A549 (cell line): ENCODE data around the gene NEDD4L. TPM values are rescaled to one million over a fixed set of nuclear protein-coding genes. Genes with fewer than 3 reads are reported as not detected.

Experiments
- ATAC-seq, 2 experiments: fragments of 200-7000 bp in 1 of 2; fragments of >200 bp in 1 of 2; cut with Nextera tagmentation in 1 of 2; cut with Tn5 transposase in 1 of 2; 3 replicates each; pipeline versions ENCODE4 v1.8.0 to v1.9.1; 2018 to 2020; ENCODE audit warnings: mild to moderate bottlenecking in 1 of 2, moderate library complexity in 1 of 2
- CTCF ChIA-PET: fragments of 300-600 bp; sonication (Branson Sonifier 250); formaldehyde crosslinking; extraction: SDS; loops from one replicate; lab custom pipeline; 2021; ENCODE audit warnings: antibody characterized with exemption, inconsistent platforms; lab: Yijun Ruan, JAX
- POLR2A ChIA-PET: fragments of 350-600 bp; formaldehyde crosslinking; extraction: SDS; loops from one replicate; lab custom pipeline; 2021; ENCODE audit warnings: antibody characterized with exemption, inconsistent platforms; lab: Yijun Ruan, JAX
- DNase-seq, 2 experiments: peaks; one replicate each; pipeline versions ENCODE4 v3.0.0 to v3.0.0-alpha.2; 2011 to 2016; ENCODE audit warnings: low read depth in 1 of 2, low spot score in 1 of 2
- FAIRE-seq: peaks from 2 replicates; lab custom pipeline; 2011; peaks lifted over from hg19 to GRCh38; lab: Jason Lieb, UNC
- H3K27ac ChIP-seq, 2 experiments: fragments of >200 bp; sonication (Bioruptor Twin); formaldehyde crosslinking; 3 replicates each; pipeline ENCODE4 v1.5.1; 2016 to 2017
- H3K4me1 ChIP-seq: fragments of >200 bp; sonication (Bioruptor Twin); formaldehyde crosslinking; 3 replicates; pipeline ENCODE4 v1.6.1; 2016
- H3K4me2 ChIP-seq: fragments of >200 bp; sonication (Bioruptor Twin); formaldehyde crosslinking; 3 replicates; pipeline ENCODE4 v1.6.1; 2016
- H3K4me3 ChIP-seq: fragments of >200 bp; sonication (Bioruptor Twin); formaldehyde crosslinking; 3 replicates; pipeline ENCODE4 v1.5.1; 2016
- H3K9me3 ChIP-seq: fragments of >200 bp; sonication (Bioruptor Twin); formaldehyde crosslinking; 3 replicates; pipeline ENCODE4 v1.6.1; 2016
- BCL3 ChIP-seq: fragments of >200 bp; sonication (Bioruptor Twin); formaldehyde crosslinking; IDR thresholded peaks from 3 replicates; pipeline ENCODE4 v1.6.1; 2016
- BHLHE40 ChIP-seq: IDR thresholded peaks from 2 replicates; pipeline ENCODE4 v1.6.1; 2012; ENCODE audit warnings: low read depth, low read length, inconsistent platforms
- CBX2 ChIP-seq: fragments of 200-600 bp; sonication (generic); IDR thresholded peaks from 2 replicates; pipeline ENCODE4 v1.6.1; 2016; ENCODE audit warnings: low read depth, mild to moderate bottlenecking, borderline replicate concordance
- CBX8 ChIP-seq: fragments of 200-600 bp; sonication (generic); IDR thresholded peaks from 2 replicates; pipeline ENCODE4 v1.6.1; 2016
- EHF ChIP-seq: fragments of 250-450 bp; sonication (Bioruptor Pico); IDR thresholded peaks from 2 replicates; pipeline ENCODE4 v1.5.0; 2020; ENCODE audit warnings: mild to moderate bottlenecking
- EHMT2 ChIP-seq: fragments of 200-600 bp; sonication (generic); IDR thresholded peaks from 2 replicates; pipeline ENCODE4 v1.6.1; 2016; ENCODE audit warnings: antibody characterized with exemption, low read depth, mild to moderate bottlenecking, moderate library complexity
- ESRRA ChIP-seq: fragments of 150-350 bp; IDR thresholded peaks from 2 replicates; pipeline ENCODE4 v1.6.1; 2014; ENCODE audit warnings: mild to moderate bottlenecking, low read length, borderline replicate concordance
- FOSL2 ChIP-seq, 2 experiments: fragments of 450-650 bp in 1 of 2; fragments of >200 bp in 1 of 2; sonication (Bioruptor Twin) in 1 of 2; formaldehyde crosslinking; IDR thresholded peaks; 2 replicates each; pipeline versions ENCODE4 v1.5.0 to v1.6.1; 2016 to 2020; ENCODE audit warnings: mild to moderate bottlenecking in 1 of 2, moderate library complexity in 1 of 2
- HOXB5 ChIP-seq: fragments of 250-450 bp; sonication (Bioruptor Pico); IDR thresholded peaks from 2 replicates; pipeline ENCODE4 v1.5.0; 2020; ENCODE audit warnings: mild to moderate bottlenecking, moderate library complexity
- KDM1A ChIP-seq: fragments of 200-600 bp; sonication (generic); IDR thresholded peaks from 2 replicates; pipeline ENCODE4 v1.6.1; 2016; ENCODE audit warnings: low read depth, mild to moderate bottlenecking
- MAFK ChIP-seq: fragments of 450-650 bp; IDR thresholded peaks from 2 replicates; pipeline ENCODE4 v1.6.1; 2014; ENCODE audit not compliant: partially characterized antibody
- MAZ ChIP-seq: fragments of 150-350 bp; IDR thresholded peaks from 2 replicates; pipeline ENCODE4 v1.6.1; 2014; ENCODE audit warnings: antibody characterized with exemption, low read depth, low read length, borderline replicate concordance
- MYC ChIP-seq: IDR thresholded peaks from 2 replicates; pipeline ENCODE4 v1.6.1; 2012; ENCODE audit warnings: mild to moderate bottlenecking, inconsistent platforms, low read length, improper control_type of control experiment, borderline replicate concordance
- NFE2L2 ChIP-seq: fragments of 150-350 bp; conservative IDR thresholded peaks from 2 replicates; pipeline ENCODE4 v1.6.1; 2014; ENCODE audit warnings: low read length
- NPAS2 ChIP-seq: fragments of 250-450 bp; sonication (Bioruptor Pico); IDR thresholded peaks from 2 replicates; pipeline ENCODE4 v1.8.0; 2022; ENCODE audit warnings: mild to moderate bottlenecking, moderate library complexity, borderline replicate concordance
- PHF8 ChIP-seq: fragments of 200-600 bp; sonication (generic); IDR thresholded peaks from 2 replicates; pipeline ENCODE4 v1.6.1; 2016; ENCODE audit warnings: low read depth, mild to moderate bottlenecking, antibody characterized with exemption, moderate library complexity, borderline replicate concordance
- POLR2A ChIP-seq: IDR thresholded peaks from 2 replicates; pipeline ENCODE4 v1.6.1; 2012; ENCODE audit warnings: mild to moderate bottlenecking, low read length
- POLR2AphosphoS2 ChIP-seq: conservative IDR thresholded peaks from 2 replicates; pipeline ENCODE4 v1.6.1; 2012; ENCODE audit warnings: low read length, improper control_type of control experiment, inconsistent platforms
- RAD21 ChIP-seq, 2 experiments: fragments of >200 bp in 1 of 2; sonication (Bioruptor Twin) in 1 of 2; formaldehyde crosslinking in 1 of 2; IDR thresholded peaks in 1 of 2; conservative IDR thresholded peaks in 1 of 2; 2 replicates in 1 of 2; 3 replicates in 1 of 2; pipeline ENCODE4 v1.6.1; 2012 to 2018; ENCODE audit warnings: inconsistent platforms in 1 of 2
- RCOR1 ChIP-seq: fragments of 150-350 bp; IDR thresholded peaks from 2 replicates; pipeline ENCODE4 v1.6.1; 2014; ENCODE audit warnings: antibody characterized with exemption, low read length, low read depth
- RFX5 ChIP-seq: fragments of 450-650 bp; IDR thresholded peaks from 2 replicates; pipeline ENCODE4 v1.7.1; 2014; ENCODE audit warnings: antibody characterized with exemption, mild to moderate bottlenecking, moderate library complexity
- RNF2 ChIP-seq: fragments of 200-600 bp; sonication (generic); IDR thresholded peaks from 2 replicates; pipeline ENCODE4 v1.6.1; 2016; ENCODE audit warnings: low read depth, mild to moderate bottlenecking, antibody characterized with exemption, moderate library complexity, borderline replicate concordance
- USF2 ChIP-seq: fragments of 450-650 bp; IDR thresholded peaks from 2 replicates; pipeline ENCODE4 v1.6.1; 2014; ENCODE audit warnings: antibody characterized with exemption
- ZC3H11A ChIP-seq: fragments of 450-650 bp; IDR thresholded peaks from 2 replicates; pipeline ENCODE4 v1.6.1; 2014; ENCODE audit warnings: antibody characterized with exemption, mild to moderate bottlenecking
- ZFP36 ChIP-seq: fragments of 450-650 bp; IDR thresholded peaks from 2 replicates; pipeline ENCODE4 v1.6.1; 2014; ENCODE audit warnings: borderline replicate concordance; ENCODE audit not compliant: partially characterized antibody
- ZNF302 ChIP-seq: fragments of 250-450 bp; sonication (Bioruptor Pico); IDR thresholded peaks from 2 replicates; pipeline ENCODE4 v1.9.0; 2021; ENCODE audit warnings: inconsistent platforms, mild to moderate bottlenecking, moderate library complexity
- WGBS: methylation state at CpG from one replicate; pipeline ENCODE4 v1.1.6; 2017; ENCODE audit errors: missing lambda C conversion rate; 5-methylcytosine and 5-hydroxymethylcytosine counted together
- polyA plus RNA-seq, 4 experiments: library from polyadenylated mRNA; depleted of rRNA in 3 of 4; stranded (reverse); fragments of >200 nt; fragmentation: RNase III in 1 of 4; extraction: RNeasy Plus Mini Kit Qiagen cat#74134 plus additional on column Dnase treatment in 1 of 4; gene quantifications; 2 replicates in 3 of 4; 3 replicates in 1 of 4; pipeline ENCODE4 v1.2.3, GENCODE V29; 2011 to 2017
- TF ChIP-seq, protein P1 (sequence below): fragments of >200 bp; sonication (Bioruptor Twin); formaldehyde crosslinking; IDR thresholded peaks from 2 replicates; pipeline ENCODE4 v1.6.1; 2016

Gene NEDD4L
- polyA plus RNA-seq, 2 of the 4 experiments (the other 2 are of a cell fraction): 18.0 to 36.5 TPM

DNA sequence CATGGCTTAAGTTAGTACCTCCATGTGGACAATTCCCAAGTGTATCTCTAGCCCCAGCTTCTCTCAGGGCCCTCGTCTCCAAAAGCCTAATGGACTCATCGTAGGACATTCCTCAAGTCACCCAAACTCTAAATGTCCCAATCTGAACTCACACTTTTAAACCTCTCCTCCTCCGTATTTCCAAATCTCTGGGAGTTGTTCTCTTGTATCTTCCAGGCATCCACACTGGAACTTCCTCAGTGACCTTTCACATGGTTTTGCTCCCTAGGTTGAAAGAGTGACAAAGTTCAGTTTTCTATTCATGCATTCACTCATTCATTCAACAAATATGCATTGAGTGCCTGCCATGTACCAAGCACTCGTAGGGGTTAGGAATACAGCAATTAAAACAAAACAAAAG lies 364.6 kb downstream of the NEDD4L start:
- DNase-seq: no peak
- WGBS: 85% methylated on average over 4 of the region's 4 CpGs
- Histone ChIP-seq H3K9me3 (no peaks in the 10 kb centered on the region), H3K4me3 (no peak overlapping the region), H3K4me1 (peaks cover 32% of the 10 kb centered on the region), H3K27ac (peak overlapping the region; percentile 41 to 67), H3K4me2 (no peak overlapping the region)
- ChIA-PET CTCF (interaction anchor here (1.2 to 2.2 kb wide), 3 partner anchors 13 to 355 kb away, joined by 3 to 5 read pairs (median 3); no protein-coding TSS in a partner anchor), POLR2A (no interaction called here)
- FAIRE-seq: no peak
- TF ChIP-seq RAD21 (conservative IDR thresholded peaks at IDR 0.05 in 1 of 2, IDR thresholded peaks at IDR 0.05 in 1 of 2): no peak
- TF ChIP-seq ZFP36: no peak
- TF ChIP-seq CBX2: no peak
- TF ChIP-seq PHF8: no peak
- no peak for TF ChIP-seq MAFK
- no peak for TF ChIP-seq FOSL2 (IDR thresholded peaks at IDR 0.05)
- no peak for TF ChIP-seq FOSL2 (CRISPR knock-in tag; IDR thresholded peaks at IDR 0.05)
- no peak for TF ChIP-seq BCL3
- TF ChIP-seq MYC: no peak
- TF ChIP-seq NPAS2 (CRISPR knock-in tag): no peak
- no peak for TF ChIP-seq ESRRA
- TF ChIP-seq USF2: no peak
- no peak for ATAC-seq

GRCh38 chr18:58409802-58410445 lies 365.9 kb downstream of the NEDD4L start:
- no peak for FAIRE-seq
- Histone ChIP-seq H3K4me2 (no peak overlapping the region), H3K4me3 (no peak overlapping the region), H3K4me1 (peaks cover 36% of the 10 kb centered on the region), H3K9me3 (no peaks in the 10 kb centered on the region), H3K27ac (peak overlapping the region; percentile 53 to 67; a peak in 3 of 6 replicates)
- DNase-seq: no peak
- ATAC-seq: no peak
- ChIA-PET CTCF (no interaction called here), POLR2A (no interaction called here)
- WGBS: 93% methylated on average over 5 of the region's 5 CpGs
- TF ChIP-seq ZFP36: peak; percentile 17
- no peak for TF ChIP-seq NFE2L2
- no peak for TF ChIP-seq ESRRA
- no peak for TF ChIP-seq MAZ
- TF ChIP-seq EHF (CRISPR knock-in tag): no peak

GRCh38 chr18:58411323-58411722 lies 367.3 kb downstream of the NEDD4L start:
- 74% methylated on average over 5 of the region's 7 CpGs for WGBS
- Histone ChIP-seq H3K4me2 (no peak overlapping the region), H3K4me1 (peaks cover 48% of the 10 kb centered on the region), H3K9me3 (no peaks in the 10 kb centered on the region), H3K27ac (peak overlapping the region; percentile 53 to 97; a peak in 2 of 6 replicates), H3K4me3 (no peak overlapping the region)
- FAIRE-seq (no peak), DNase-seq (no peak), ATAC-seq (no peak)
- TF ChIP-seq RNF2 (no peak), POLR2A (no peak), ZC3H11A (no peak), ZNF302 (CRISPR knock-in tag) (no peak), USF2 (no peak), RCOR1 (no peak), CBX2 (no peak), KDM1A (no peak), EHMT2 (no peak), CBX8 (no peak), RAD21 (conservative IDR thresholded peaks at IDR 0.05 in 1 of 2, IDR thresholded peaks at IDR 0.05 in 1 of 2) (no peak), HOXB5 (CRISPR knock-in tag) (no peak), EHF (CRISPR knock-in tag) (no peak), POLR2AphosphoS2 (no peak), ESRRA (no peak), NFE2L2 (no peak), RFX5 (no peak), BHLHE40 (no peak)
- TF ChIP-seq, protein P1, sequence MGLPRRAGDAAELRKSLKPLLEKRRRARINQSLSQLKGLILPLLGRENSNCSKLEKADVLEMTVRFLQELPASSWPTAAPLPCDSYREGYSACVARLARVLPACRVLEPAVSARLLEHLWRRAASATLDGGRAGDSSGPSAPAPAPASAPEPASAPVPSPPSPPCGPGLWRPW: no peak
- CTCF ChIA-PET: no interaction called here
- POLR2A ChIA-PET: no interaction called here
